ENCODE measurements around the gene CES4A. TPM values are rescaled to one million over a fixed set of nuclear protein-coding genes. Genes with fewer than 3 reads are reported as not detected.
"Not testable (repeated sequence)": the region's sequence is repeated elsewhere in the genome, so short reads cannot be mapped to it uniquely, and the experiment has no call there.

Gene CES4A
- total RNA-seq, 2 experiments from 2014 or later = 28.9 to 30.5 TPM

- DNase-seq = no peak
- Mint-ChIP-seq H3K27me3 (no peaks in the 10 kb centered on the region), H3K36me3 (ENCODE audit: low read depth) (no peaks in the 10 kb centered on the region), H3K4me1 (peaks cover 44% of the 10 kb centered on the region), H3K9me3 (no peaks in the 10 kb centered on the region), H3K4me3 (no peak overlapping the region), H3K27ac (no peak overlapping the region)
- ChIA-PET POLR2A (interaction anchor here (0.7 kb wide), 1 partner anchor 199 kb away, joined by 5 read pairs; no protein-coding TSS in a partner anchor), CTCF (interaction anchor here (0.6 to 4.5 kb wide), 8 partner anchors 9 to 331 kb away, joined by 3 to 19 read pairs (median 4); partner anchors contain the start of gene PHAF1)
Measured at GRCh38 chr16:66959704-66960161, 28.7 kb upstream of the CES4A start.

DNA sequence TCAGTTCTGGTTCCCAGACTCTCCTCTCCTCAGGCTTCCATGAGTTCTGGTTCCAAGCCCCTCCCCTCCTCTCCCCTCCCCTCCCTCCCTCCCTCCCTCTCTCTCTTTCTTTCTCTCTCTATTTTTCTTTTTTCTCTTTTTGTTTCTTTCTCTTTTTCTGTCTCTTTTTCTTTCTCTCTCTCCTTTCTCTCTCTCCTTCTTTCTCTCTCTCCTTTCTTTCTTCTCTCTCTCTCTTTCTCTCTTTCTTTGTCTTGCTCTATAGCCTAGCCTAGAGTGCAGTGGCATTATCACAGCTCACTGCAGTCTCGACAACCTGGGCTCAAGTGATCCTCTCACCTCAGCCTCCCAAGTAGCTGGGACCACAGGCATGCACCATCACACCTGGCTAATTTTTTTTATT lies 28.1 kb upstream of the CES4A start:
- Mint-ChIP-seq H3K4me3 (no peak overlapping the region), H3K36me3 (ENCODE audit: low read depth) (no peaks in the 10 kb centered on the region), H3K27ac (peak overlapping the region; percentile 79), H3K4me1 (peaks cover 44% of the 10 kb centered on the region), H3K9me3 (no peaks in the 10 kb centered on the region), H3K27me3 (no peaks in the 10 kb centered on the region)
- POLR2A ChIA-PET = no interaction called here
- no peak for DNase-seq
- CTCF ChIA-PET = interaction anchor here (0.6 to 4.5 kb wide), 6 partner anchors 18 to 211 kb away, joined by 3 to 19 read pairs (median 4); partner anchors contain the start of gene PHAF1

GRCh38 chr16:66961065-66961744 lies 27.2 kb upstream of the CES4A start, which contains the start of gene CES3:
Gene CES3 (plus strand): TSS chr16:66961266. CDS start chr16:66961308, 42 bp downstream.
- POLR2A ChIA-PET = no interaction called here

GRCh38 chr16:66961914-66962313 lies 26.5 kb upstream of the CES4A start:
- peak; percentile 21 for DNase-seq
- H3K4me1 Mint-ChIP-seq = peaks cover 44% of the 10 kb centered on the region
- H3K9me3 Mint-ChIP-seq = no peaks in the 10 kb centered on the region
- ChIA-PET CTCF (interaction anchor here (0.8 to 4.5 kb wide), 10 partner anchors 9 to 223 kb away, joined by 3 to 19 read pairs (median 4); no protein-coding TSS in a partner anchor), POLR2A (no interaction called here)
- peak overlapping the region; percentile 51 for H3K4me3 Mint-ChIP-seq
- H3K27me3 Mint-ChIP-seq = no peaks in the 10 kb centered on the region
- H3K36me3 Mint-ChIP-seq (ENCODE audit: low read depth) = no peaks in the 10 kb centered on the region
- peak overlapping the region; percentile 91 for H3K27ac Mint-ChIP-seq

More at GRCh38 chr16:66961065-66961744, 27.2 kb upstream of the CES4A start, which contains the start of gene CES3:
- no peaks in the 10 kb centered on the region for H3K9me3 Mint-ChIP-seq
- no peaks in the 10 kb centered on the region for H3K36me3 Mint-ChIP-seq (ENCODE audit: low read depth)
- peak; percentile 75 for DNase-seq
- CTCF ChIA-PET = interaction anchor here (0.5 to 4.5 kb wide), 20 partner anchors 9 to 214 kb away, joined by 3 to 19 read pairs (median 4); partner anchors contain the start of genes CDH16 and PHAF1
- peak within 1 kb of the TSS; percentile 91 for H3K27ac Mint-ChIP-seq
- peak within 1 kb of the TSS; percentile 63 for H3K4me3 Mint-ChIP-seq
- H3K27me3 Mint-ChIP-seq = no peaks in the 10 kb centered on the region
- peaks cover 44% of the 10 kb centered on the region for H3K4me1 Mint-ChIP-seq

- ChIA-PET CTCF (interaction anchor here (0.5 to 2.6 kb wide), 8 partner anchors 10 to 221 kb away, joined by 3 to 11 read pairs (median 6); no protein-coding TSS in a partner anchor), POLR2A (no interaction called here)
- Mint-ChIP-seq H3K36me3 (ENCODE audit: low read depth) (no peaks in the 10 kb centered on the region), H3K4me3 (no peak overlapping the region), H3K9me3 (no peaks in the 10 kb centered on the region), H3K27ac (no peak overlapping the region), H3K27me3 (no peaks in the 10 kb centered on the region), H3K4me1 (peaks cover 30% of the 10 kb centered on the region)
- no peak for DNase-seq
Measured at GRCh38 chr16:66964049-66964448, 24.3 kb upstream of the CES4A start.

GRCh38 chr16:66968847-66969246 lies 19.5 kb upstream of the CES4A start:
- DNase-seq = no peak
- no peaks in the 10 kb centered on the region for H3K4me1 Mint-ChIP-seq
- ChIA-PET POLR2A (no interaction called here), CTCF (interaction anchor here (1.0 to 1.7 kb wide), 5 partner anchors 8 to 217 kb away, joined by 3 to 4 read pairs (median 4); no protein-coding TSS in a partner anchor)
- H3K9me3 Mint-ChIP-seq = no peaks in the 10 kb centered on the region
- H3K4me3 Mint-ChIP-seq = no peak overlapping the region
- H3K27ac Mint-ChIP-seq = no peak overlapping the region
- no peaks in the 10 kb centered on the region for H3K36me3 Mint-ChIP-seq (ENCODE audit: low read depth)
- H3K27me3 Mint-ChIP-seq = no peaks in the 10 kb centered on the region

DNA sequence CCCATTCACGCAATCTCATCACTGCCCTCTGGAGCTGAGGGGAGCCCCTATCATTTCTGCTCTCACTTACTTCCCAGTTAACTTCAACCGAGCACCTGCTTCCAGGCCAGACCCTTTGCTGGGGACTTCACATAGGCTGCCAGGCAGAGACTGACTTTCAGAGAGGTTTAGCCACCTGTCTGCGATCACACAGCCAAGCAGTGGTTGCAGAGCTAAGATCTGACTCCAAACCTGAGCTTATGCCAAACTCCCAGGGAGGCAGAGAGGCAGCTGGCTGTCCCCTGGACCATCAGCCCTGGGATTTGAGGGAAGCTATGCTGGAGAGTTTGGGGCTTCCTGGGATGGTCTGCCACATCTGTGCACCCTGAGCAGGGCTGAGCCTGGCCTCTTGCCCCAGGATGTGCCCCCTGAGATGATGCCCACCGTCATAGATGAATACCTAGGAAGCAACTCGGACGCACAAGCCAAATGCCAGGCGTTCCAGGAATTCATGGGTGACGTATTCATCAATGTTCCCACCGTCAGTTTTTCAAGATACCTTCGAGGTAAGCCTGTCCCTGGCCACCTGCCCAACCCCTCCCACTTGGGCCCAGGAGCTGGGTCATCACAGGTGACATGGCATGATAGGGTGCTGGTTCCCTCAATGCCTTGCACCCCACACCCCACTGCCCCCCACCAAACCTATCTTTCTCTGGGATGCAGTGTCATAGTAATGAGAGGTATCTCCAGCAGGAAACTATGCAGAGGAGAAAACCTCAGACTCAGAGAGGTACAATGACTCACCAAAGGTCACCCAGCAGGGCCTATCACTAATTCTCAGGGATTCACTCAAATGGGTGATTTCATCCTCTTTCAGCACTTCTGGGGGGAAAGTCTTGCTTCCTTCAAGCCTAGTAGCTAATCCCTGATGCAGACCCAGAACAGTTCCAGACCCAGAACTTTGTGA lies 17.3 kb upstream of the CES4A start:
- no peak overlapping the region for H3K4me3 Mint-ChIP-seq
- H3K4me1 Mint-ChIP-seq = peaks cover 15% of the 10 kb centered on the region
- no peaks in the 10 kb centered on the region for H3K36me3 Mint-ChIP-seq (ENCODE audit: low read depth)
- H3K9me3 Mint-ChIP-seq = no peaks in the 10 kb centered on the region
- no peak overlapping the region for H3K27ac Mint-ChIP-seq
- H3K27me3 Mint-ChIP-seq = no peaks in the 10 kb centered on the region
- POLR2A ChIA-PET = no interaction called here
- no peak for DNase-seq
- CTCF ChIA-PET = interaction anchor here (0.8 to 3.7 kb wide), 6 partner anchors 10 to 184 kb away, joined by 3 to 17 read pairs (median 3); partner anchors contain the start of genes CES3 and CES4A

DNA sequence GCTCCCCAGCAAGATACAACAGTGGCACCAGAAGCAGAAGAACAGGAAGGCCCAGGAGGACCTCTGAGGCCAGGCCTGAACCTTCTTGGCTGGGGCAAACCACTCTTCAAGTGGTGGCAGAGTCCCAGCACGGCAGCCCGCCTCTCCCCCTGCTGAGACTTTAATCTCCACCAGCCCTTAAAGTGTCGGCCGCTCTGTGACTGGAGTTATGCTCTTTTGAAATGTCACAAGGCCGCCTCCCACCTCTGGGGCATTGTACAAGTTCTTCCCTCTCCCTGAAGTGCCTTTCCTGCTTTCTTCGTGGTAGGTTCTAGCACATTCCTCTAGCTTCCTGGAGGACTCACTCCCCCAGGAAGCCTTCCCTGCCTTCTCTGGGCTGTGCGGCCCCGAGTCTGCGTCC lies 15.4 kb upstream of the CES4A start:
- Mint-ChIP-seq H3K4me1 (peaks cover 31% of the 10 kb centered on the region), H3K27me3 (no peaks in the 10 kb centered on the region), H3K36me3 (ENCODE audit: low read depth) (no peaks in the 10 kb centered on the region), H3K9me3 (no peaks in the 10 kb centered on the region), H3K27ac (no peak overlapping the region), H3K4me3 (no peak overlapping the region)
- POLR2A ChIA-PET = no interaction called here
- CTCF ChIA-PET = interaction anchor here (0.8 to 3.7 kb wide), 3 partner anchors 19 to 182 kb away, joined by 3 to 17 read pairs (median 4); no protein-coding TSS in a partner anchor
- no peak for DNase-seq

GRCh38 chr16:66973716-66974115 lies 14.7 kb upstream of the CES4A start:
- peaks cover 37% of the 10 kb centered on the region for H3K4me1 Mint-ChIP-seq
- H3K27me3 Mint-ChIP-seq = no peaks in the 10 kb centered on the region
- no peak overlapping the region for H3K27ac Mint-ChIP-seq
- no peak overlapping the region for H3K4me3 Mint-ChIP-seq
- CTCF ChIA-PET = interaction anchor here (0.8 to 3.7 kb wide), 5 partner anchors 12 to 181 kb away, joined by 3 to 17 read pairs (median 7); partner anchors contain the start of gene CES3
- H3K9me3 Mint-ChIP-seq = no peaks in the 10 kb centered on the region
- POLR2A ChIA-PET = no interaction called here
- H3K36me3 Mint-ChIP-seq (ENCODE audit: low read depth) = no peaks in the 10 kb centered on the region
- DNase-seq = no peak

DNA sequence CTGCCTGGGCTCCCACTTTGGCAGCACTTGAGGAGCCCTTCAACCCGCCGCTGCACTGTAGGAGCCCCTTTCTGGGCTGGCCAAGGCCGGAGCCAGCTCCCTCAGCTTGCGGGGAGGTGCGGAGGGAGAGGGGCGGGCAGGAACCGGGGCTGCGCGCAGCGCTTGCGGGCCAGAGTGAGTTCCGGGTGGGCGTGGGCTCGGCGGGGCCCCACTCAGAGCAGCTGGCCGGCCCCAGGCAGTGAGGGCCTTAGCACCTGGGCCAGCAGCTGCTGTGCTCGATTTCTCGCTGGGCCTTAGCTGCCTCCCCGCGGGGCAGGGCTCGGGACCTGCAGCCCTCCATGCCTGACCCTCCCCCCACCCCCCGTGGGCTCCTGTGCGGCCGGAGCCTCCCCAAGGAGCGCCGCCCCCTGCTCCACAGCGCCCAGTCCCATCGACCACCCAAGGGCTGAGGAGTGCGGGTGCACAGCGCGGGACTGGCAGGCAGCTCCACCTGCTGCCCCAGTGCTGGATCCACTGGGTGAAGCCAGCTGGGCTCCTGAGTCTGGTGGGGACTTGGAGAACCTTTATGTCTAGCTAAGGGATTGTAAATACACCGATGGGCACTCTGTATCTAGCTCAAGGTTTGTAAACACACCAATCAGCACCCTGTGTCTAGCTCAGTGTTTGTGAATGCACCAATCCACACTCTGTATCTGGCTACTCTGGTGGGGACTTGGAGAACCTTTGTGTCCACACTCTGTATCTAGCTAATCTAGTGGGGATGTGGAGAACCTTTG lies 14.0 kb upstream of the CES4A start:
- not testable (repeated sequence) for H3K27me3 Mint-ChIP-seq; H3K9me3 Mint-ChIP-seq; DNase-seq; H3K36me3 Mint-ChIP-seq (ENCODE audit: low read depth)
- POLR2A ChIA-PET = interaction anchor here (0.6 kb wide), 1 partner anchor 40 kb away, joined by 3 read pairs; no protein-coding TSS in a partner anchor
- Mint-ChIP-seq H3K27ac (peak overlapping the region; percentile 85), H3K4me1 (peaks cover 43% of the 10 kb centered on the region), H3K4me3 (peak overlapping the region; percentile 55)
- CTCF ChIA-PET = interaction anchor here (1.2 to 3.7 kb wide), 7 partner anchors 10 to 201 kb away, joined by 3 to 17 read pairs (median 6); partner anchors contain the start of gene CES3

DNA sequence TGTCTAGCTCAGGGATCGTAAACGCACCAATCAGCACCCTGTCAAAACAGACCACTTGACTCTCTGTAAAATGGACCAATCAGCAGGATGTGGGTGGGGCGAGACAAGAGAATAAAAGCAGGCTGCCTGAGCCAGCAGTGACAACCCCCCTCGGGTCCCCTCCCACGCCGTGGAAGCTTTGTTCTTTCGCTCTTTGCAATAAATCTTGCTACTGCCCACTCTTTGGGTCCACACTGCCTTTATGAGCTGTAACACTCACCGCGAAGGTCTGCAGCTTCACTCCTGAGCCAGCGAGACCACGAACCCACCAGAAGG lies 13.5 kb upstream of the CES4A start:
- POLR2A ChIA-PET = interaction anchor here (0.6 kb wide), 1 partner anchor 39 kb away, joined by 3 read pairs; no protein-coding TSS in a partner anchor
- not testable (repeated sequence) for H3K9me3 Mint-ChIP-seq

More for the DNA sequence above, 13.5 kb upstream of the CES4A start:
- Mint-ChIP-seq H3K4me1 (peaks cover 48% of the 10 kb centered on the region), H3K4me3 (peak overlapping the region; percentile 55), H3K27ac (peak overlapping the region; percentile 85)
- CTCF ChIA-PET = interaction anchor here (1.2 to 3.7 kb wide), 7 partner anchors 10 to 201 kb away, joined by 3 to 17 read pairs (median 6); partner anchors contain the start of gene CES3
- H3K27me3 Mint-ChIP-seq; H3K36me3 Mint-ChIP-seq (ENCODE audit: low read depth): not testable (repeated sequence)
- DNase-seq = peak; percentile 44

Measured in activated CD4-positive, alpha-beta T cell treated with anti-CD3 and anti-CD28 coated beads, Interleukin-2, amount 10 ng/mL, durations not matched to agents 7 days and 5 days (primary cell).